ENCODE data around the gene GET4.

DNA sequence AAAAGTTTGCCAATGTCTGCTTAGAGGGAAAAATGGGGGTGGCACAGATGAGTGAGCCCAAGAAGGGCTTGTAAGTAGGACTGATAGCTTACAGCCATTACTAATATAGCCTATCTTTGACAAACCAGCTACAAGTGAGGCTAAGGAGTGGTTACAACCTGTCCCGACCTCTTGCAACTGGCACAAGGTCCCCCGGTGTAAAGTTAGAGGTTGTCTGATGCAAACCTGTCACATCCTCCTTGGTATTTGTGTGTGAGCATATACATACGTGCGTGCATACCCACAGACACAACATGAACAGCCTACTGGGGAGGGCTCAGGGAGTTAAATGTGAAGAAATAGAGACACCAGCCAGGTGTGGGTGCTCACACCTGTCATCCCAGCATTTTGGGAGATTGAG is 63.5 kb downstream of the GET4 start:
- TF ChIP-seq FOXA1 (IDR thresholded peaks at IDR 0.05) (no peak), SUZ12 (IDR thresholded peaks at IDR 0.05) (no peak), LEF1 (IDR thresholded peaks at IDR 0.05; ENCODE audit: borderline replicate concordance) (no peak), FOXM1 (IDR thresholded peaks at IDR 0.05; ENCODE audit: borderline replicate concordance) (no peak), ZNF384 (IDR thresholded peaks at IDR 0.05) (no peak), SP1 (IDR thresholded peaks at IDR 0.05) (no peak)

All from HEK293T (cell line).